GM23338 (cell line): ENCODE measurements around the gene DNAAF8. TPM values are rescaled to one million over a fixed set of nuclear protein-coding genes. Genes with fewer than 3 reads are reported as not detected.

ENCODE experiments used
- ATAC-seq: fragments of 200-7000 bp; cut with Tn5 transposase; 3 replicates; pipeline ENCODE4 v1.9.1; 2020
- DNase-seq: peaks from one replicate; pipeline ENCODE4 v3.0.0-alpha.2; 2015; ENCODE audit warnings: low spot score
- H2AFZ ChIP-seq: fragments of 200-600 bp; sonication (generic); 2 replicates; pipeline ENCODE4 v1.8.0; 2016; ENCODE audit warnings: antibody characterized with exemption, mild to moderate bottlenecking, moderate library complexity
- H3F3A ChIP-seq: fragments of 200-600 bp; sonication (generic); replicated peaks from 2 replicates; pipeline ENCODE4 v1.8.0; 2017; ENCODE audit warnings: antibody characterized with exemption, mixed run types, low read depth
- H3K27ac ChIP-seq: fragments of 200-600 bp; sonication (generic); 2 replicates; pipeline ENCODE4 v1.6.1; 2016; ENCODE audit warnings: low read depth
- H3K27me3 ChIP-seq: fragments of 200-600 bp; sonication (generic); 2 replicates; pipeline ENCODE4 v1.8.0; 2016; ENCODE audit warnings: mild to moderate bottlenecking, mixed run types, moderate library complexity; ENCODE audit not compliant: insufficient read depth
- H3K36me3 ChIP-seq: fragments of 200-600 bp; sonication (generic); 2 replicates; pipeline ENCODE4 v1.8.0; 2016; ENCODE audit warnings: mild to moderate bottlenecking; ENCODE audit not compliant: insufficient read depth
- H3K4me1 ChIP-seq: fragments of 200-600 bp; sonication (generic); 2 replicates; pipeline ENCODE4 v1.8.0; 2016; ENCODE audit warnings: mild to moderate bottlenecking, moderate library complexity; ENCODE audit not compliant: insufficient read depth
- H3K4me2 ChIP-seq: fragments of 200-600 bp; sonication (generic); 2 replicates; pipeline ENCODE4 v1.7.1; 2017; ENCODE audit warnings: mixed run types
- H3K4me3 ChIP-seq: fragments of 200-600 bp; sonication (generic); 2 replicates; pipeline ENCODE4 v1.6.1; 2016; ENCODE audit warnings: mixed run types
- H3K79me2 ChIP-seq: fragments of 200-600 bp; sonication (generic); replicated peaks from 2 replicates; pipeline ENCODE4 v1.8.0; 2017; ENCODE audit warnings: mild to moderate bottlenecking; ENCODE audit not compliant: insufficient read depth
- H3K9me2 ChIP-seq: fragments of 200-600 bp; sonication (generic); 2 replicates; pipeline ENCODE4 v1.8.0; 2017; ENCODE audit not compliant: insufficient read depth
- H4K20me1 ChIP-seq: fragments of 200-600 bp; sonication (generic); replicated peaks from 2 replicates; pipeline ENCODE4 v1.8.0; 2017; ENCODE audit warnings: mild to moderate bottlenecking; ENCODE audit not compliant: insufficient read depth
- H3K27ac Mint-ChIP-seq: 2 replicates; pipeline ENCODE4 v1.8.0; 2020; ENCODE audit warnings: inconsistent platforms, mild to moderate bottlenecking, moderate library complexity, mixed read lengths
- H3K27me3 Mint-ChIP-seq: 3 replicates; pipeline ENCODE4 v1.8.0; 2022; ENCODE audit warnings: low read depth, mild to moderate bottlenecking, moderate library complexity, mixed read lengths, inconsistent platforms; ENCODE audit not compliant: insufficient read depth, poor library complexity
- H3K36me3 Mint-ChIP-seq: 3 replicates; pipeline ENCODE4 v1.8.0; 2021; ENCODE audit warnings: low read depth, mild to moderate bottlenecking, inconsistent platforms, moderate library complexity, mixed read lengths
- H3K4me1 Mint-ChIP-seq: 3 replicates; pipeline ENCODE4 v1.8.0; 2020; ENCODE audit warnings: mild to moderate bottlenecking, inconsistent platforms, mixed read lengths
- H3K4me3 Mint-ChIP-seq: 3 replicates; pipeline ENCODE4 v1.8.0; 2021; ENCODE audit warnings: moderate library complexity, mild to moderate bottlenecking, inconsistent platforms, mixed read lengths
- H3K9me3 Mint-ChIP-seq: 3 replicates; pipeline ENCODE4 v1.8.0; 2020; ENCODE audit warnings: moderate library complexity, mild to moderate bottlenecking, inconsistent platforms, mixed read lengths
- CREB1 ChIP-seq: fragments of 250-450 bp; sonication (Bioruptor Pico); IDR thresholded peaks from 2 replicates; pipeline ENCODE4 v1.5.0; 2020; ENCODE audit warnings: low read depth, mild to moderate bottlenecking, moderate library complexity
- EZH2 ChIP-seq: fragments of 200-600 bp; sonication (generic); IDR thresholded peaks from one replicate; pipeline ENCODE4 v1.8.0; 2017; ENCODE audit warnings: antibody characterized with exemption, mild to moderate bottlenecking, low read depth; ENCODE audit not compliant: unreplicated experiment
- EZH2phosphoT487 ChIP-seq: fragments of 200-600 bp; sonication (generic); IDR thresholded peaks from one replicate; pipeline ENCODE4 v1.8.1; 2018; ENCODE audit warnings: antibody characterized with exemption; ENCODE audit not compliant: unreplicated experiment
- JUNB ChIP-seq: IDR thresholded peaks from one replicate; pipeline ENCODE4 v1.6.1; 2016; ENCODE audit warnings: antibody characterized with exemption; ENCODE audit not compliant: unreplicated experiment
- NANOG ChIP-seq: IDR thresholded peaks from 2 replicates; pipeline ENCODE4 v1.6.1; 2016; ENCODE audit warnings: antibody characterized with exemption, borderline replicate concordance
- POLR2AphosphoS5 ChIP-seq: IDR thresholded peaks from 2 replicates; pipeline ENCODE4 v1.6.1; 2016; ENCODE audit warnings: antibody characterized with exemption, low read depth
- STAT1 ChIP-seq: IDR thresholded peaks from one replicate; pipeline ENCODE4 v1.6.1; 2016; ENCODE audit warnings: antibody characterized with exemption; ENCODE audit not compliant: unreplicated experiment
- ZNF114 ChIP-seq: fragments of 250-450 bp; sonication (Bioruptor Pico); IDR thresholded peaks from 2 replicates; pipeline ENCODE4 v1.5.0; 2020; ENCODE audit warnings: mild to moderate bottlenecking, moderate library complexity
- ZNF331 ChIP-seq: fragments of 250-450 bp; sonication (Bioruptor Pico); IDR thresholded peaks from 2 replicates; pipeline ENCODE4 v1.5.0; 2020; ENCODE audit warnings: low read depth, mild to moderate bottlenecking, moderate library complexity
- polyA plus RNA-seq: library from polyadenylated mRNA; unstranded; fragments of >200 nt; fragmentation: Nextera tagmentation; extraction: Ambion mirVana; gene quantifications from 2 replicates; pipeline ENCODE4 v1.2.1, GENCODE V29; 2016
- total RNA-seq: library from RNA; depleted of rRNA; stranded (reverse); fragments of >200 nt; shearing (Covaris generic); gene quantifications from 2 replicates; pipeline ENCODE4 v1.2.3, GENCODE V29; 2014
- TF ChIP-seq, protein P1 (sequence below), 2 experiments: fragments of 200-600 bp in 1 of 2; sonication (generic) in 1 of 2; conservative IDR thresholded peaks; 2 replicates each; pipeline versions ENCODE4 v1.5.1 to v1.6.1; 2016 to 2017; ENCODE audit warnings: antibody characterized with exemption in 2 of 2, low read depth in 2 of 2, mild to moderate bottlenecking in 2 of 2, moderate library complexity in 1 of 2
- TF ChIP-seq, protein P2 (sequence below): fragments of 250-450 bp; sonication (Bioruptor Pico); IDR thresholded peaks from 2 replicates; pipeline ENCODE4 v1.5.0; 2020; ENCODE audit warnings: mild to moderate bottlenecking, moderate library complexity
- TF ChIP-seq, protein P3 (sequence below): IDR thresholded peaks from one replicate; pipeline ENCODE4 v1.6.1; 2018; ENCODE audit warnings: antibody characterized with exemption; ENCODE audit not compliant: unreplicated experiment
- TF ChIP-seq, protein P4 (sequence below): IDR thresholded peaks from 2 replicates; pipeline ENCODE4 v1.6.1; 2016; ENCODE audit warnings: antibody characterized with exemption

The DNAAF8 gene
- total and polyA plus RNA-seq, 2 experiments from 2014 or later = 0.34 to 1.3 TPM

DNA sequence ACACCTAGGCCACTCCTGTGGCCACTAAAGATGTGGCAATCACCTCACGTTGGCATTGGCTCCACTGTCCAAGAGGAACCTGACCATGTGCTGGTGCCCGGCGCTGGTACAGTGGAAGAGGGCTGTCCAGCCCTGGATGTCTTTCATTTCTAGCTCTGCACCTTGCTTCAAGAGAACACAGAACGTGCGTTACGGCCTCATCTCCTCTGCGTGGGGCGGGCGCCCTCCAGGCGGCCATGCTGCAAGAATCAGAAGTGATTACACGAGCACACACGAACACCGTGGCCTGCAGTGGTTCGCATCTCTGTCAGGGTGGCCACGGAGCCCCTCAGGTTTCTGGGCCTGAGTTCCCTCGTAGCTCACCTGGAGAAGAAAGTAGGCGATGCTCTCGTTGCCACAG is 7.7 kb upstream of the DNAAF8 start:
- Histone ChIP-seq H3K4me3 (no peak overlapping the region), H3K79me2 (peaks cover 31% of the 10 kb centered on the region), H3K36me3 (peaks cover 17% of the 10 kb centered on the region), H3K27ac (no peak overlapping the region), H3F3A (0 out of 2 replicates have a peak, but pooled peaks cover 12% of the 10 kb centered on the region), H3K27me3 (no peaks in the 10 kb centered on the region), H3K4me1 (no peaks in the 10 kb centered on the region), H3K4me2 (no peak overlapping the region), H4K20me1 (peaks cover 3% of the 10 kb centered on the region), H2AFZ (no peak overlapping the region), H3K9me2 (no peaks in the 10 kb centered on the region)
- H3K4me3 Mint-ChIP-seq = no peak overlapping the region
- no peaks in the 10 kb centered on the region; the same call in 2 of the 3 replicates for H3K9me3 Mint-ChIP-seq
- no peak for ATAC-seq
- H3K36me3 Mint-ChIP-seq = peaks cover 54% of the 10 kb centered on the region
- no peaks in the 10 kb centered on the region for H3K4me1 Mint-ChIP-seq
- peaks cover 3% of the 10 kb centered on the region for H3K27me3 Mint-ChIP-seq
- no peak for TF ChIP-seq ZNF114 (CRISPR knock-in tag)
- no peak for TF ChIP-seq EZH2
- TF ChIP-seq, protein P1, sequence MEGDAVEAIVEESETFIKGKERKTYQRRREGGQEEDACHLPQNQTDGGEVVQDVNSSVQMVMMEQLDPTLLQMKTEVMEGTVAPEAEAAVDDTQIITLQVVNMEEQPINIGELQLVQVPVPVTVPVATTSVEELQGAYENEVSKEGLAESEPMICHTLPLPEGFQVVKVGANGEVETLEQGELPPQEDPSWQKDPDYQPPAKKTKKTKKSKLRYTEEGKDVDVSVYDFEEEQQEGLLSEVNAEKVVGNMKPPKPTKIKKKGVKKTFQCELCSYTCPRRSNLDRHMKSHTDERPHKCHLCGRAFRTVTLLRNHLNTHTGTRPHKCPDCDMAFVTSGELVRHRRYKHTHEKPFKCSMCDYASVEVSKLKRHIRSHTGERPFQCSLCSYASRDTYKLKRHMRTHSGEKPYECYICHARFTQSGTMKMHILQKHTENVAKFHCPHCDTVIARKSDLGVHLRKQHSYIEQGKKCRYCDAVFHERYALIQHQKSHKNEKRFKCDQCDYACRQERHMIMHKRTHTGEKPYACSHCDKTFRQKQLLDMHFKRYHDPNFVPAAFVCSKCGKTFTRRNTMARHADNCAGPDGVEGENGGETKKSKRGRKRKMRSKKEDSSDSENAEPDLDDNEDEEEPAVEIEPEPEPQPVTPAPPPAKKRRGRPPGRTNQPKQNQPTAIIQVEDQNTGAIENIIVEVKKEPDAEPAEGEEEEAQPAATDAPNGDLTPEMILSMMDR (conservative IDR thresholded peaks at IDR 0.05; ENCODE audit: low read depth in 2 of 2) = no peak
- no peak for TF ChIP-seq ZNF331 (CRISPR knock-in tag)
- no peak for TF ChIP-seq NANOG
- TF ChIP-seq CREB1 = no peak
- no peak for TF ChIP-seq JUNB
- TF ChIP-seq, protein P2, sequence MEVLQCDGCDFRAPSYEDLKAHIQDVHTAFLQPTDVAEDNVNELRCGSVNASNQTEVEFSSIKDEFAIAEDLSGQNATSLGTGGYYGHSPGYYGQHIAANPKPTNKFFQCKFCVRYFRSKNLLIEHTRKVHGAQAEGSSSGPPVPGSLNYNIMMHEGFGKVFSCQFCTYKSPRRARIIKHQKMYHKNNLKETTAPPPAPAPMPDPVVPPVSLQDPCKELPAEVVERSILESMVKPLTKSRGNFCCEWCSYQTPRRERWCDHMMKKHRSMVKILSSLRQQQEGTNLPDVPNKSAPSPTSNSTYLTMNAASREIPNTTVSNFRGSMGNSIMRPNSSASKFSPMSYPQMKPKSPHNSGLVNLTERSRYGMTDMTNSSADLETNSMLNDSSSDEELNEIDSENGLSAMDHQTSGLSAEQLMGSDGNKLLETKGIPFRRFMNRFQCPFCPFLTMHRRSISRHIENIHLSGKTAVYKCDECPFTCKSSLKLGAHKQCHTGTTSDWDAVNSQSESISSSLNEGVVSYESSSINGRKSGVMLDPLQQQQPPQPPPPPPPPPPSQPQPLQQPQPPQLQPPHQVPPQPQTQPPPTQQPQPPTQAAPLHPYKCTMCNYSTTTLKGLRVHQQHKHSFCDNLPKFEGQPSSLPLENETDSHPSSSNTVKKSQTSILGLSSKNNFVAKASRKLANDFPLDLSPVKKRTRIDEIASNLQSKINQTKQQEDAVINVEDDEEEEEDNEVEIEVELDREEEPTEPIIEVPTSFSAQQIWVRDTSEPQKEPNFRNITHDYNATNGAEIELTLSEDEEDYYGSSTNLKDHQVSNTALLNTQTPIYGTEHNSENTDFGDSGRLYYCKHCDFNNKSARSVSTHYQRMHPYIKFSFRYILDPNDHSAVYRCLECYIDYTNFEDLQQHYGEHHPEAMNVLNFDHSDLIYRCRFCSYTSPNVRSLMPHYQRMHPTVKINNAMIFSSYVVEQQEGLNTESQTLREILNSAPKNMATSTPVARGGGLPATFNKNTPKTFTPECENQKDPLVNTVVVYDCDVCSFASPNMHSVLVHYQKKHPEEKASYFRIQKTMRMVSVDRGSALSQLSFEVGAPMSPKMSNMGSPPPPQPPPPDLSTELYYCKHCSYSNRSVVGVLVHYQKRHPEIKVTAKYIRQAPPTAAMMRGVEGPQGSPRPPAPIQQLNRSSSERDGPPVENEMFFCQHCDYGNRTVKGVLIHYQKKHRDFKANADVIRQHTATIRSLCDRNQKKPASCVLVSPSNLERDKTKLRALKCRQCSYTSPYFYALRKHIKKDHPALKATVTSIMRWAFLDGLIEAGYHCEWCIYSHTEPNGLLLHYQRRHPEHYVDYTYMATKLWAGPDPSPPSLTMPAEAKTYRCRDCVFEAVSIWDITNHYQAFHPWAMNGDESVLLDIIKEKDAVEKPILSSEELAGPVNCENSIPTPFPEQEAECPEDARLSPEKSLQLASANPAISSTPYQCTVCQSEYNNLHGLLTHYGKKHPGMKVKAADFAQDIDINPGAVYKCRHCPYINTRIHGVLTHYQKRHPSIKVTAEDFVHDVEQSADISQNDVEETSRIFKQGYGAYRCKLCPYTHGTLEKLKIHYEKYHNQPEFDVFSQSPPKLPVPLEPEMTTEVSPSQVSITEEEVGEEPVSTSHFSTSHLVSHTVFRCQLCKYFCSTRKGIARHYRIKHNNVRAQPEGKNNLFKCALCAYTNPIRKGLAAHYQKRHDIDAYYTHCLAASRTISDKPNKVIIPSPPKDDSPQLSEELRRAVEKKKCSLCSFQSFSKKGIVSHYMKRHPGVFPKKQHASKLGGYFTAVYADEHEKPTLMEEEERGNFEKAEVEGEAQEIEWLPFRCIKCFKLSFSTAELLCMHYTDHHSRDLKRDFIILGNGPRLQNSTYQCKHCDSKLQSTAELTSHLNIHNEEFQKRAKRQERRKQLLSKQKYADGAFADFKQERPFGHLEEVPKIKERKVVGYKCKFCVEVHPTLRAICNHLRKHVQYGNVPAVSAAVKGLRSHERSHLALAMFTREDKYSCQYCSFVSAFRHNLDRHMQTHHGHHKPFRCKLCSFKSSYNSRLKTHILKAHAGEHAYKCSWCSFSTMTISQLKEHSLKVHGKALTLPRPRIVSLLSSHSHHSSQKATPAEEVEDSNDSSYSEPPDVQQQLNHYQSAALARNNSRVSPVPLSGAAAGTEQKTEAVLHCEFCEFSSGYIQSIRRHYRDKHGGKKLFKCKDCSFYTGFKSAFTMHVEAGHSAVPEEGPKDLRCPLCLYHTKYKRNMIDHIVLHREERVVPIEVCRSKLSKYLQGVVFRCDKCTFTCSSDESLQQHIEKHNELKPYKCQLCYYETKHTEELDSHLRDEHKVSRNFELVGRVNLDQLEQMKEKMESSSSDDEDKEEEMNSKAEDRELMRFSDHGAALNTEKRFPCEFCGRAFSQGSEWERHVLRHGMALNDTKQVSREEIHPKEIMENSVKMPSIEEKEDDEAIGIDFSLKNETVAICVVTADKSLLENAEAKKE = no peak
- TF ChIP-seq POLR2AphosphoS5 = no peak
- TF ChIP-seq, protein P3, sequence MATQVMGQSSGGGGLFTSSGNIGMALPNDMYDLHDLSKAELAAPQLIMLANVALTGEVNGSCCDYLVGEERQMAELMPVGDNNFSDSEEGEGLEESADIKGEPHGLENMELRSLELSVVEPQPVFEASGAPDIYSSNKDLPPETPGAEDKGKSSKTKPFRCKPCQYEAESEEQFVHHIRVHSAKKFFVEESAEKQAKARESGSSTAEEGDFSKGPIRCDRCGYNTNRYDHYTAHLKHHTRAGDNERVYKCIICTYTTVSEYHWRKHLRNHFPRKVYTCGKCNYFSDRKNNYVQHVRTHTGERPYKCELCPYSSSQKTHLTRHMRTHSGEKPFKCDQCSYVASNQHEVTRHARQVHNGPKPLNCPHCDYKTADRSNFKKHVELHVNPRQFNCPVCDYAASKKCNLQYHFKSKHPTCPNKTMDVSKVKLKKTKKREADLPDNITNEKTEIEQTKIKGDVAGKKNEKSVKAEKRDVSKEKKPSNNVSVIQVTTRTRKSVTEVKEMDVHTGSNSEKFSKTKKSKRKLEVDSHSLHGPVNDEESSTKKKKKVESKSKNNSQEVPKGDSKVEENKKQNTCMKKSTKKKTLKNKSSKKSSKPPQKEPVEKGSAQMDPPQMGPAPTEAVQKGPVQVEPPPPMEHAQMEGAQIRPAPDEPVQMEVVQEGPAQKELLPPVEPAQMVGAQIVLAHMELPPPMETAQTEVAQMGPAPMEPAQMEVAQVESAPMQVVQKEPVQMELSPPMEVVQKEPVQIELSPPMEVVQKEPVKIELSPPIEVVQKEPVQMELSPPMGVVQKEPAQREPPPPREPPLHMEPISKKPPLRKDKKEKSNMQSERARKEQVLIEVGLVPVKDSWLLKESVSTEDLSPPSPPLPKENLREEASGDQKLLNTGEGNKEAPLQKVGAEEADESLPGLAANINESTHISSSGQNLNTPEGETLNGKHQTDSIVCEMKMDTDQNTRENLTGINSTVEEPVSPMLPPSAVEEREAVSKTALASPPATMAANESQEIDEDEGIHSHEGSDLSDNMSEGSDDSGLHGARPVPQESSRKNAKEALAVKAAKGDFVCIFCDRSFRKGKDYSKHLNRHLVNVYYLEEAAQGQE = no peak
- TF ChIP-seq EZH2phosphoT487 = no peak
- no peak for TF ChIP-seq STAT1
- TF ChIP-seq, protein P4, sequence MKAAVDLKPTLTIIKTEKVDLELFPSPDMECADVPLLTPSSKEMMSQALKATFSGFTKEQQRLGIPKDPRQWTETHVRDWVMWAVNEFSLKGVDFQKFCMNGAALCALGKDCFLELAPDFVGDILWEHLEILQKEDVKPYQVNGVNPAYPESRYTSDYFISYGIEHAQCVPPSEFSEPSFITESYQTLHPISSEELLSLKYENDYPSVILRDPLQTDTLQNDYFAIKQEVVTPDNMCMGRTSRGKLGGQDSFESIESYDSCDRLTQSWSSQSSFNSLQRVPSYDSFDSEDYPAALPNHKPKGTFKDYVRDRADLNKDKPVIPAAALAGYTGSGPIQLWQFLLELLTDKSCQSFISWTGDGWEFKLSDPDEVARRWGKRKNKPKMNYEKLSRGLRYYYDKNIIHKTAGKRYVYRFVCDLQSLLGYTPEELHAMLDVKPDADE = no peak
- H3K27ac Mint-ChIP-seq = no peak overlapping the region
- DNase-seq = no peak
